SH-SY5Y (cell line): Measurements from ENCODE around the gene MYH10.

Experiments used
- GATA2 ChIP-seq: IDR thresholded peaks from 2 replicates; pipeline ENCODE4 v1.6.1; 2011; ENCODE audit warnings: mild to moderate bottlenecking, low read depth, low read length
- GATA3 ChIP-seq: IDR thresholded peaks from 2 replicates; pipeline ENCODE4 v1.6.1; 2011; ENCODE audit warnings: low read depth, mild to moderate bottlenecking, low read length, moderate library complexity

GRCh38 chr17:8474826-8475225 is 155.7 kb downstream of the MYH10 start:
- no peak for TF ChIP-seq GATA2
- TF ChIP-seq GATA3 = no peak
